Activated CD4-positive, alpha-beta T cell treated with anti-CD3 and anti-CD28 coated beads, Interleukin-2, amount 50 U/mL, for 1 hour (primary cell): ENCODE results near the gene CDC14B.
"Not testable (repeated sequence)": the region's sequence is repeated elsewhere in the genome, so short reads cannot be mapped to it uniquely, and the experiment has no call there.

ENCODE experiments used
- DNase-seq: peaks from one replicate; pipeline ENCODE4 v3.0.0-alpha.2; 2020

The CDC14B gene

GRCh38 chr9:96621618-96622017 is 2.0 kb upstream of the CDC14B start:
- DNase-seq = no peak

DNA sequence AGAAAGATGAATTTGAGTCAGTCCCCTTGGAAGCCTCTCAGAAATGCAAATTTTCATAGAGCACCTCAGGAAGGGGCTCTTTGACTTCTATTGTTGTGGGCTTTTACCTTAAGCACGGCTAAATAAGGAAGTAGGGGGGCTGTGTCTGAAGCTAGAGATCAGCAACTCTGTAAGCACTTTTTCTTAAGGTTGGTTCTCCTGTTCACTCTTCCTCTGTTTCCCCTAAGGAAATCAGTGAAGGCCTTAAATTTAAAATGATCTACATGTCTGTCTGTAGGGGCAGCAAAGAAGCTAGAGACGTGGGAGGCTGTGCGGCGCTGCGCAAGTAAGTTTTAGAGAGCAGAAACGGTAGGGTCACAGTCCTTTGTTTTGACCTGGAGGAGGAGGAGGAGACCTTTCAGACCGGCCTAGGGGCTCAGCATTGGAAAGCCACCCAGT is 1.2 kb upstream of the CDC14B start:
- DNase-seq = no peak

DNA sequence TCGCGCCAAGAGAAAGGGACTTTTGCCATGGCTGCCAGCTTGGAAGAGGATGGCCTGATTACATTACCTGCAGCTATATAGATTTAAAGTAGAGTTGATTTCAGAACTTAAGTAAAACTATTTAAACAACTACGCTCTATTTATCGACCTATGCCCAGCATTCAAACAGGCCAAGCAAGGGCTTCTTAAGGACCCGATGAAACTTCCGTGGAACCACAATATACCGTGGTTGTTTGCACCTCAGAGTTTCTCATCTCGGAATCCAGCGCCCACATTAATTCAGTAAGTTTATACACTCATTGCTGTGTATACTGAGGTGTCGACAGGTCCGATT is 505 bp upstream of the CDC14B start:
- no peak for DNase-seq

DNA sequence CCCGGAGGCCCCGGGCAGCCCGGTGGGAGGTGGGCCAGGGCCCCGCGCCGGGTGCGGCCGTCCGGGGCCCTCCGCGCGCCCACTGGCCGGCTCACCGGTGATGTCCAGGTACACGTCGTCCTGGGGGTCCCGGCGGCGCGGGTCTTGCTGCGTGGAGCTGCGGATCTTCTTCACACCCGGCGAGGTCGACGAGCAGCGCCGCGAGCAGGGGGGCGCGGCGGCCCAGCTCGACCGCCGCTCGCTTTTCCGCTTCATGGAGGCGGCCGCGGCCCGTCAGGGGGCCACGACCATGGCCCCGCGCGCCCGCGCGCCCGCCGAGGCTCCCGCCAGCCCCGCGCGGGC is 548 bp downstream of the CDC14B start:
- no peak for DNase-seq

DNA sequence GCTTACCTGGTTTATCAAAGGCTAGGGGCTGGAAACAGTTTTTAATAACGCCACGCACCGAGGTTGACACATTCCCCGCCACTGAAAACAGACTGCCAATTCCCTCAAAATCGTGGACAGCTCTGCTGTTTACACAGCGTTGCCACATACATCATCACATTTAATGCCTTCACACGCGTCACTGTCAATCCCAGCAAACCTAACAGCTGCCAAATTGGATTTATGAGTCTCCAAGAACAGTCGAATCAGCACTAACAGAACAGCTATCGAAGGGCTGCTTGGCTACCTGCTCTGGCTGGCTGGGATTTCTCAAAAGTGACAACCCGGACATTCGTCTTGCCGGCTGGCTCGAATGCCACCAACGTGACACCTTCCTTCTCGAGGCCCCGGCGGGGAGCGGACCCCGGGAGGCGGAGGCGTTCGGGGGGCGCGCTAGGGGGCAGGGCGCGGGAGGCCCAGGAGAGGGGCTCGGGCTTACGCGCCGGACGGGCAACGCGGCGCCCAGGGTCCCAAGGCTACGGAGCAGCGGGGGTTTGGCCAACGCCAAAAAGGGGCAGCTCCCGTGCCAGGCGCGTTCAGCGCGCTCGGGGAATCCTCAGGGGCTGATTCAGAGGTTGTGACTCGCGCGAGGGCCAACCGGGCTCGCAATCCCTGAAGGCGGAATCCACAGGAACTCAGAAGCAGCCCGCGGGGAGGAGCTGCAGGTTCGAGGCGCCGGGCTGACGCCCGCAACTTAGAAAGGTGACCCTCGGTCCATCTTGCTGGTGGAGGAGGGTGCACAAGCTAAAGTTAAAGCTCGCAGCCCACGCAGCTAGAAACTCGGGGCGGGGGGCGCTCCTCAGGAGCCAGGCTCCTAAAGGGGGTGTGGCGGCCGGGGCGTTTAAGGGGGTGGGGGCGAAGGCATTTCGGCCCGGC is 1.2 kb downstream of the CDC14B start:
- peak; percentile 13 for DNase-seq

- no peak for DNase-seq
These were observed 2.0 kb downstream of the CDC14B start for GRCh38 chr9:96617439-96618185.

DNA sequence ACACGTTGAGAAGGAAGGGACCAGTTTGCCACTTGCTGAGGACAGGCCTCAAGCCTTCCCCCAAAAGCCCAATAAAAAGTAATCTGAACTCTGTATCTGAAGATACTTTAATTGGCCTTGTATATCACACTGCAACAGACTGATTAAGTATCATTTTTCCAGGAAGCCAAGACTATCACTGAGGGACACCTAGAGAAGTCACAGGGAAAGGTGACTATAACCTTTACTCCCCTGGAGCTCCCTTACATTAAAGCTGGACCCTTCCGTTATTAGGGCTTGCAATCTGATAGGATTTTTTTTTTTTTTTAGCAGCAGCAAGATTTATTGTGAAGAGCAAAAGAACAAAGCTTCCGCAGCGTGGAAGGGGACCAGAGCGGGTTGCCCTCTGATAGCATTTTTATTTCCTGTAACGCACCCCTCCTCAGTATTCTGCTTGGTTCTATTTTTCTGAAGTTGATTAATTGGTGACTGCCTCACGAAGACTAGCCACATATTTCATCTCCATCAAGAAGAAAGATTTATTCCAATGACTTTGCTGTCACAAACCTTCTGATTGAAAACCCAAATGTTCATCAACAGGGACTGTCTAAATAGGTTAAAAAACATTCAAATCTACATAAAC is 2.7 kb downstream of the CDC14B start:
- no peak for DNase-seq

GRCh38 chr9:96615411-96615810 is 4.2 kb downstream of the CDC14B start:
- DNase-seq = no peak

DNA sequence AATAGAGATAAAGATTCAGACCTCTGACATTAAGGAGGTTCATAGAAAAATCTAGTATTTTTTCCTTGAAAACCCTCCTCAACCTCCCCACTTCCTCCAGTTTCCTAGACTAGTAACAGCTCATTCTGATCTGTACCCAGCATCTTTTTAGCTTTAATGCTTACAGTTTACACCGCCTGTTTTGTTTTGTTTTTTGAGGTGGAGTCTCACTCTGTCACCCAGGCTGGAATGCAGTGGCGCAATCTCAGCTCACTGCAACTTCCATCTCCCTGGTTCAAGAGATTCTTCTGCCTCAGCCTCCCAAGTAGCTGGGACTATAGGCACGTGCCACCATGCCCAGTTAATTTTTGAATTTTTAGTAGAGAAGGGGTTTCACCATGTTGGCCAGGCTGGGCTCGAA is 5.0 kb downstream of the CDC14B start:
- DNase-seq = not testable (repeated sequence)

DNA sequence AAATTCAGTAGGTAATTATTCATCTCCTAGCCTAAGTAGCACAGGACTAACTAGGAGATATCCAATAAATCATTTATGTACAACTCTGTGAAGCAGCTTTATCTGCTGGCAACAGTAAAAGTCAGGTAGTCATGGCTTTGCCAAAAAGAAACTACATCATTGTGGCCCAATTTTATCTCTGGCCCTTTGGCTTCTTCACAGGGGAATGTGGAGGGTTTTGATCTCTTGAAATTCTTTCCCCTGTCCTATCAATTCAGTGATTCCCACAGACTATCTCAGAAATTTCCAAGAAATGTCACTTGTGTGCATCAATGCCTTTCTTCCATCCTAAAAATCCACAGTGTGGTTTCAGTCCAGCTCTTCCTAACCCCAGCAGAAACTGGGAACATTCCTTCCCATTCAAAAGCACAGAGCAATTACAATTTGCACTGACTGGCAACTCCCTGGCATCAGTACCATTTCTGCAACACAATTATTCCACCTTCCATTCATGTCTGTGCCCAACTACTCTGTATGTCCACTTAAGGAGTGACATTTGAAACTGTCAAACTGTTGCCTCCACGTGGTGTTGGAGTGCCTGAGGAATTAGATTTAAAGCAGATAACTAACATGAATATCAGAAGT is 6.6 kb downstream of the CDC14B start:
- no peak for DNase-seq

GRCh38 chr9:96612105-96612965 is 7.3 kb downstream of the CDC14B start:
- DNase-seq = no peak

DNA sequence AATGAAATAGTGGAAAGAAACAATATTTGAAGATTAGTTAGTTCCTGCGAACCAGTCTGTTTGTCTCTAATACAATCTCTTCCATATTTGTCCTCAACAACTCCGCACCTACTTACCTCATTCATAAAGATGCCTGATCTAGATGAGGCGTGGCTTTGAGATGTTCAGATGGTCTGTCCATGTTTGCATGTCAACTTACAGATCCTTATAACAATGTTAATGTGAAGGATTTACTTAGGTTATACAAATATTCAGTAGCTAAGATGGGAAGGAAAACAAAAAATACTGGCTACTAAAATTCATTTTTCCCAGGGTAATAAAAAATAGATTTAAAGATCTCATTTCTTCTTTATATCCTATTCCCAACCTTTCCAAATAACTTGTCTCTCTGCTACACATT is 8.3 kb downstream of the CDC14B start:
- no peak for DNase-seq

- no peak for DNase-seq
These were observed 9.9 kb downstream of the CDC14B start for GRCh38 chr9:96609732-96610131.

DNA sequence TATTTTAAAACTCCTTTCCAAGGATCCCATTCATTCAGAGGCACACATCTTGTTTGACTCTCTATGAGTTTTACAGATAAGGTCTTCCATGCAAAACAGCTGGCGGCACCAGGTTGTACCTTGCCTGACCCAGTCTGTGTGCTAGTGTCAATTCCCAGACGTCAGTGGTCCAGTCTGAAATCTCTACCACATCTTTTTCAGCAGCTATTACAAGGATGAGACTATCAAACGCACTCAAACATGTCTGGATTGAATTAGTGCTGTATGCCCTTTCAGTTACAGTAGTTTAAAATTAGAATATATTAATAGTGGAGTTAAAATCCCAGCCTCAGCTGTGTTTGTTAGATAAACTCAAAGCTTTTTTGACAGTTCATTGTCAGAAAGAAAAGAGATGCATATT is 11.7 kb downstream of the CDC14B start:
- DNase-seq = no peak

GRCh38 chr9:96605328-96605727 is 14.3 kb downstream of the CDC14B start:
- no peak for DNase-seq

DNA sequence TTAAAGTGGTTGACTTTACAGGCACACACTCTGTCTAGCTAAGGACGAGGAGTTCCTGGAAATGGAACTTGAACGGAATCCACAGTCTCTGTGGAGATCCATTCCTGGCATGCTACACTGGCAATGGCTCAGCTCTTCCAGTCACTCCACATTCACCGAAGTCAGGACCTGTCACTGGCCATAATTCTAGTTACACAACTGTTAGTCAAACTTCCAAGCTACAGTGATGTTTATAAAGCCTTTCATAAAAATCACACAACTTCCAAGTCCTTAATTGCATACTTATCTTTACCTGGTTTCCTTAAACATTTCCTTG is 15.7 kb downstream of the CDC14B start:
- no peak for DNase-seq

- DNase-seq = no peak
These were observed 16.2 kb downstream of the CDC14B start for GRCh38 chr9:96603305-96604003.

DNA sequence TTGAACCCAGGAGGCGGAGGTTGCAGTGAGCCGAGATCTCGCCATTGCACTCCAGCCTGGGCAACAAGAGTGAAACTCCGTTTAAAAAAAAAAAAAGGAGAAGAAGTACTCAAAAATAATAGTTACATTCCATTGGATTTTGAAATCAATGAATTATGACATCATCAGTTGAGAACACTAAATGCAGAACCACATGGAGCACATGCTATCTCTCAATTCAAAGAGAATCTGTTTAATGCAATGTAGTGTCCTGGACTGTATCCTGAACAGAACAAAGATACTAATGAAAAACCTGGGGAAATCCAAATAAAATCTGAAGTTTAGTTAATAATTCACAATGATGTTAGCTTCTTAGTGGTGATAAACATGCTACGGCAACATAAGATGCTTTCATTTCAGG is 20.3 kb downstream of the CDC14B start:
- DNase-seq = no peak

DNA sequence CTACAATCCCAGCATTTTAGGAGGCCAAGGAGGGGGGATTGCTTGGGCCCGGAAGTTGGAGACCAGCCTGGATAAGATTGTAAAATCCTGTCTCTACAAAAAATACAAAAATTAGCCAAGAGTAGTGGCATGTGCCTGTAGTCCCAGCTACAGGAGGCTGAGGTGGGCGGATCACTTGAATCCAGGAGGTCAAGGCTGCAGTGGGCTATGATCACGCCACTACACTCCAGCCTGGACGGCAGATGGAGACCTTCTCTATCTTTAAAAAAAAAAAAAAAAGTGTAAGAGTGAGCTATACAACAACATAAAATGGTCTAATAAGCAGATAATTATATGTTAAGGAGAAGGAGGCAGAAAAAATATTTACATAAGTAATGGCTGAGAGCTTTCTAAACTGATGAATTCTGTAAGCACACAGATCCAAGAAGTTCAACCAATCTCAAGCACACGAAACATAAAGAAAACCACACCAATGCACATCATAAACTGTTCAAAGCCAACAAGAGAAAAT is 23.0 kb downstream of the CDC14B start:
- DNase-seq = no peak

- no peak for DNase-seq
These were observed 32.0 kb downstream of the CDC14B start for GRCh38 chr9:96587338-96588315.

DNA sequence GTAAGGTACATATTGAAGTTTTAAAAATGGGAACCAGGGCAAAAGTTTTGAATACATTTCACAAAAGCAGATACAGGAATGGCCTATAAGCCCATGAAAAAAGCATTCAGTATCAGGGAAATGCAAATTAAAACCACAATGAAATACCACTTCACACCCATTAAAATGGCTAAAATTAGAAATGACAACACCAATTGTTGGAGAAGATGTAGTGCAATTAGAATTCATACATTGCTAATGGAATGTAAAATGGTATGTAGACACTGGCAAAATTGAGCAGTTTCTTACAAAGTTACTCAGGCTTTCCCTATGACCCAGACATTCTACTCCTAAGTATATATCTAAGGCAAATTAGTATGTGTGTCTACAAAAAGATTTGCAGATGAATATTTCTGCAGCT is 34.2 kb downstream of the CDC14B start:
- DNase-seq = no peak
